ENCODE results near the gene RABGGTA. TPM values are rescaled to one million over a fixed set of nuclear protein-coding genes. Genes with fewer than 3 reads are reported as not detected.
"Not testable (repeated sequence)": the region's sequence is repeated elsewhere in the genome, so short reads cannot be mapped to it uniquely, and the experiment has no call there.

RABGGTA gene
- total RNA-seq, 1 experiment from 2014 or later: 2.6 TPM

GRCh38 chr14:24258548-24259265 is 12.7 kb downstream of the RABGGTA start:
- H3K9me3 ChIP-seq: no peaks in the 10 kb centered on the region
- no peak overlapping the region for H3K4me3 ChIP-seq
- no peaks in the 10 kb centered on the region for H3K27me3 ChIP-seq
- DNase-seq: no peak
- no peaks in the 10 kb centered on the region for H3K36me3 ChIP-seq

GRCh38 chr14:24258119-24258518 is 13.3 kb downstream of the RABGGTA start:
- no peak overlapping the region for H3K4me3 ChIP-seq
- H3K9me3 ChIP-seq: no peaks in the 10 kb centered on the region
- DNase-seq: no peak
- no peaks in the 10 kb centered on the region for H3K27me3 ChIP-seq
- H3K36me3 ChIP-seq: no peaks in the 10 kb centered on the region

GRCh38 chr14:24256960-24257359 is 14.4 kb downstream of the RABGGTA start:
- Histone ChIP-seq H3K36me3 (no peaks in the 10 kb centered on the region), H3K27me3 (no peaks in the 10 kb centered on the region), H3K4me3 (no peak overlapping the region), H3K9me3 (no peaks in the 10 kb centered on the region)
- DNase-seq: no peak

GRCh38 chr14:24255931-24256711 is 15.3 kb downstream of the RABGGTA start:
- Histone ChIP-seq H3K36me3 (no peaks in the 10 kb centered on the region), H3K4me3 (no peak overlapping the region), H3K9me3 (no peaks in the 10 kb centered on the region), H3K27me3 (no peaks in the 10 kb centered on the region)
- DNase-seq: no peak

- H3K9me3 ChIP-seq: no peaks in the 10 kb centered on the region
- H3K27me3 ChIP-seq: no peaks in the 10 kb centered on the region
- no peak overlapping the region for H3K4me3 ChIP-seq
- no peak for DNase-seq
- H3K36me3 ChIP-seq: no peaks in the 10 kb centered on the region
Observed at GRCh38 chr14:24255438-24255837, 16.0 kb downstream of the RABGGTA start.

- Histone ChIP-seq H3K4me3 (no peak overlapping the region), H3K9me3 (no peaks in the 10 kb centered on the region), H3K36me3 (no peaks in the 10 kb centered on the region), H3K27me3 (no peaks in the 10 kb centered on the region)
- DNase-seq: no peak
Observed at GRCh38 chr14:24254630-24255392, 16.6 kb downstream of the RABGGTA start.

- Histone ChIP-seq H3K36me3 (no peaks in the 10 kb centered on the region), H3K27me3 (no peaks in the 10 kb centered on the region), H3K9me3 (no peaks in the 10 kb centered on the region), H3K4me3 (no peak overlapping the region)
- DNase-seq: no peak
Observed at GRCh38 chr14:24253936-24254335, 17.5 kb downstream of the RABGGTA start.

- H3K4me3 ChIP-seq: no peak overlapping the region
- H3K27me3 ChIP-seq: no peaks in the 10 kb centered on the region
- H3K9me3 ChIP-seq: no peaks in the 10 kb centered on the region
- H3K36me3 ChIP-seq: no peaks in the 10 kb centered on the region
- DNase-seq: no peak
Observed at GRCh38 chr14:24252289-24253124, 18.9 kb downstream of the RABGGTA start.

- no peak for DNase-seq
Observed at GRCh38 chr14:24251880-24252288, 19.5 kb downstream of the RABGGTA start.

GRCh38 chr14:24250354-24250753 is 21.0 kb downstream of the RABGGTA start:
- no peaks in the 10 kb centered on the region for H3K36me3 ChIP-seq
- H3K4me3 ChIP-seq: no peak overlapping the region
- H3K27me3 ChIP-seq: no peaks in the 10 kb centered on the region
- H3K9me3 ChIP-seq: no peaks in the 10 kb centered on the region
- DNase-seq: no peak

More at GRCh38 chr14:24251880-24252288, 19.5 kb downstream of the RABGGTA start:
- no peaks in the 10 kb centered on the region for H3K36me3 ChIP-seq
- no peak overlapping the region for H3K4me3 ChIP-seq
- no peaks in the 10 kb centered on the region for H3K9me3 ChIP-seq
- no peaks in the 10 kb centered on the region for H3K27me3 ChIP-seq

GRCh38 chr14:24249230-24250021 is 22.0 kb downstream of the RABGGTA start:
- no peaks in the 10 kb centered on the region for H3K9me3 ChIP-seq
- DNase-seq: no peak

GRCh38 chr14:24247422-24247821 is 24.0 kb downstream of the RABGGTA start:
- no peaks in the 10 kb centered on the region for H3K27me3 ChIP-seq
- no peaks in the 10 kb centered on the region for H3K36me3 ChIP-seq
- no peak for DNase-seq
- H3K9me3 ChIP-seq: no peaks in the 10 kb centered on the region
- H3K4me3 ChIP-seq: no peak overlapping the region

More at GRCh38 chr14:24249230-24250021, 22.0 kb downstream of the RABGGTA start:
- H3K36me3 ChIP-seq: no peaks in the 10 kb centered on the region
- no peaks in the 10 kb centered on the region for H3K27me3 ChIP-seq
- no peak overlapping the region for H3K4me3 ChIP-seq

- DNase-seq: no peak
- no peaks in the 10 kb centered on the region for H3K36me3 ChIP-seq
- H3K9me3 ChIP-seq: no peaks in the 10 kb centered on the region
- no peak overlapping the region for H3K4me3 ChIP-seq
- no peaks in the 10 kb centered on the region for H3K27me3 ChIP-seq
Observed at GRCh38 chr14:24246765-24247212, 24.6 kb downstream of the RABGGTA start.

GRCh38 chr14:24245350-24245749 is 26.0 kb downstream of the RABGGTA start:
- H3K4me3 ChIP-seq, H3K27me3 ChIP-seq, H3K9me3 ChIP-seq, H3K36me3 ChIP-seq, DNase-seq: not testable (repeated sequence)

GRCh38 chr14:24243336-24243836 is 28.0 kb downstream of the RABGGTA start:
- DNase-seq: no peak
- Histone ChIP-seq H3K27me3 (no peaks in the 10 kb centered on the region), H3K36me3 (peaks cover 18% of the 10 kb centered on the region), H3K4me3 (peak overlapping the region; percentile 77), H3K9me3 (no peaks in the 10 kb centered on the region)

Data from MG63 (cell line).